Liver (tissue), 3 donors: ENCODE data around the gene UGCG.

Experiments used
- EGR1 ChIP-seq, 2 donors: IDR thresholded peaks; 2 replicates each; pipeline ENCODE4 v1.6.1; 2016 to 2018; ENCODE audit warnings: antibody characterized with exemption in 2 of 2, low read depth in 2 of 2
- GABPA ChIP-seq, 2 donors: IDR thresholded peaks in 1 of 2; conservative IDR thresholded peaks in 1 of 2; 2 replicates each; pipeline ENCODE4 v1.6.1; 2016; ENCODE audit warnings: antibody characterized with exemption in 2 of 2, mild to moderate bottlenecking in 1 of 2, moderate library complexity in 1 of 2
- HNF4A ChIP-seq, 2 donors: conservative IDR thresholded peaks; 2 replicates each; pipeline ENCODE4 v1.6.1; 2016; ENCODE audit warnings: antibody characterized with exemption in 2 of 2, mild to moderate bottlenecking in 2 of 2
- JUND ChIP-seq, 2 donors: IDR thresholded peaks; 2 replicates each; pipeline ENCODE4 v1.6.1; 2016; ENCODE audit warnings: antibody characterized with exemption in 2 of 2
- RAD21 ChIP-seq, 2 donors: IDR thresholded peaks; 2 replicates each; pipeline ENCODE4 v1.6.1; 2016; ENCODE audit warnings: antibody characterized with exemption in 2 of 2, mild to moderate bottlenecking in 2 of 2
- RXRA ChIP-seq, 2 donors: IDR thresholded peaks; 2 replicates each; pipeline ENCODE4 v1.6.1; 2017 to 2018; ENCODE audit warnings: antibody characterized with exemption in 2 of 2, mild to moderate bottlenecking in 1 of 2
- SP1 ChIP-seq: IDR thresholded peaks from 2 replicates; pipeline ENCODE4 v1.6.1; 2018; ENCODE audit warnings: antibody characterized with exemption, mild to moderate bottlenecking
- TAF1 ChIP-seq: conservative IDR thresholded peaks from 2 replicates; pipeline ENCODE4 v1.6.1; 2016; ENCODE audit warnings: antibody characterized with exemption, mild to moderate bottlenecking
- YY1 ChIP-seq: IDR thresholded peaks from 2 replicates; pipeline ENCODE4 v1.6.1; 2016; ENCODE audit warnings: antibody characterized with exemption, mild to moderate bottlenecking
- TF ChIP-seq, protein P1 (sequence below): fragments of 150-350 bp; IDR thresholded peaks from 2 replicates; pipeline ENCODE4 v1.5.1; 2017; ENCODE audit warnings: improper control_type of control experiment, low read depth, low read length; ENCODE audit not compliant: missing input control
- TF ChIP-seq, protein P2 (sequence below): IDR thresholded peaks from 2 replicates; pipeline ENCODE4 v1.6.1; 2016; ENCODE audit warnings: antibody characterized with exemption
- TF ChIP-seq, protein P3 (sequence below): IDR thresholded peaks from 2 replicates; pipeline ENCODE4 v1.6.1; 2016; ENCODE audit warnings: antibody characterized with exemption
- TF ChIP-seq, protein P4 (sequence below): IDR thresholded peaks from 2 replicates; pipeline ENCODE4 v1.6.1; 2016; ENCODE audit warnings: antibody characterized with exemption, mild to moderate bottlenecking
- TF ChIP-seq, protein P5 (sequence below): IDR thresholded peaks from 2 replicates; pipeline ENCODE4 v1.6.1; 2016; ENCODE audit warnings: antibody characterized with exemption
- donor health status: healthy.
- donor health status: healthy.

DNA sequence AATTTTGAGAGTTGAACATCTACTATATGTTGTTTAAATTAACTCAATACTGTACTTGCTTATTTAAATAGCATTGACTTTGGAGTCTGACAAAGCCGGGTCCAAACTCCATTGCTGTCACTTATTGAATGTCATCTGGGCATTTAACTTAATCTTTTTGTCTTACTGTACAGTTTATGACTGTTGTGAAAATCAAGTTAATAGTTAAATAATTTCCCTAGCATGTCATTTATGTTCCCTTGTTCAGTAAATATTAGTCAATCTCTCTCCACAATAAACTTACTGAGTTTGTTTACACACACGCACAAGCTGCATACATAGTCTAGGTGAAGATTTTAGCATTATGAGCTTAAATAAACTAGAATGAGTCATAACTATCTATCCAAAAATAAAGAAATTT is 6.3 kb upstream of the UGCG start:
- TF ChIP-seq, protein P1, sequence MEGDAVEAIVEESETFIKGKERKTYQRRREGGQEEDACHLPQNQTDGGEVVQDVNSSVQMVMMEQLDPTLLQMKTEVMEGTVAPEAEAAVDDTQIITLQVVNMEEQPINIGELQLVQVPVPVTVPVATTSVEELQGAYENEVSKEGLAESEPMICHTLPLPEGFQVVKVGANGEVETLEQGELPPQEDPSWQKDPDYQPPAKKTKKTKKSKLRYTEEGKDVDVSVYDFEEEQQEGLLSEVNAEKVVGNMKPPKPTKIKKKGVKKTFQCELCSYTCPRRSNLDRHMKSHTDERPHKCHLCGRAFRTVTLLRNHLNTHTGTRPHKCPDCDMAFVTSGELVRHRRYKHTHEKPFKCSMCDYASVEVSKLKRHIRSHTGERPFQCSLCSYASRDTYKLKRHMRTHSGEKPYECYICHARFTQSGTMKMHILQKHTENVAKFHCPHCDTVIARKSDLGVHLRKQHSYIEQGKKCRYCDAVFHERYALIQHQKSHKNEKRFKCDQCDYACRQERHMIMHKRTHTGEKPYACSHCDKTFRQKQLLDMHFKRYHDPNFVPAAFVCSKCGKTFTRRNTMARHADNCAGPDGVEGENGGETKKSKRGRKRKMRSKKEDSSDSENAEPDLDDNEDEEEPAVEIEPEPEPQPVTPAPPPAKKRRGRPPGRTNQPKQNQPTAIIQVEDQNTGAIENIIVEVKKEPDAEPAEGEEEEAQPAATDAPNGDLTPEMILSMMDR: no peak
- TF ChIP-seq, protein P2, sequence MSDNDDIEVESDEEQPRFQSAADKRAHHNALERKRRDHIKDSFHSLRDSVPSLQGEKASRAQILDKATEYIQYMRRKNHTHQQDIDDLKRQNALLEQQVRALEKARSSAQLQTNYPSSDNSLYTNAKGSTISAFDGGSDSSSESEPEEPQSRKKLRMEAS: no peak
- TF ChIP-seq, protein P3, sequence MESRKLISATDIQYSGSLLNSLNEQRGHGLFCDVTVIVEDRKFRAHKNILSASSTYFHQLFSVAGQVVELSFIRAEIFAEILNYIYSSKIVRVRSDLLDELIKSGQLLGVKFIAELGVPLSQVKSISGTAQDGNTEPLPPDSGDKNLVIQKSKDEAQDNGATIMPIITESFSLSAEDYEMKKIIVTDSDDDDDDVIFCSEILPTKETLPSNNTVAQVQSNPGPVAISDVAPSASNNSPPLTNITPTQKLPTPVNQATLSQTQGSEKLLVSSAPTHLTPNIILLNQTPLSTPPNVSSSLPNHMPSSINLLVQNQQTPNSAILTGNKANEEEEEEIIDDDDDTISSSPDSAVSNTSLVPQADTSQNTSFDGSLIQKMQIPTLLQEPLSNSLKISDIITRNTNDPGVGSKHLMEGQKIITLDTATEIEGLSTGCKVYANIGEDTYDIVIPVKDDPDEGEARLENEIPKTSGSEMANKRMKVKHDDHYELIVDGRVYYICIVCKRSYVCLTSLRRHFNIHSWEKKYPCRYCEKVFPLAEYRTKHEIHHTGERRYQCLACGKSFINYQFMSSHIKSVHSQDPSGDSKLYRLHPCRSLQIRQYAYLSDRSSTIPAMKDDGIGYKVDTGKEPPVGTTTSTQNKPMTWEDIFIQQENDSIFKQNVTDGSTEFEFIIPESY: no peak
- TF ChIP-seq GABPA (IDR thresholded peaks at IDR 0.05 in 1 of 2, conservative IDR thresholded peaks at IDR 0.05 in 1 of 2) (no peak), YY1 (no peak), TAF1 (no peak), SP1 (no peak), RAD21 (IDR thresholded peaks at IDR 0.05) (no peak), EGR1 (IDR thresholded peaks at IDR 0.05; ENCODE audit: low read depth in 2 of 2) (no peak), JUND (IDR thresholded peaks at IDR 0.05) (no peak), RXRA (IDR thresholded peaks at IDR 0.05) (no peak), HNF4A (conservative IDR thresholded peaks at IDR 0.05) (no peak)
- TF ChIP-seq, protein P4, sequence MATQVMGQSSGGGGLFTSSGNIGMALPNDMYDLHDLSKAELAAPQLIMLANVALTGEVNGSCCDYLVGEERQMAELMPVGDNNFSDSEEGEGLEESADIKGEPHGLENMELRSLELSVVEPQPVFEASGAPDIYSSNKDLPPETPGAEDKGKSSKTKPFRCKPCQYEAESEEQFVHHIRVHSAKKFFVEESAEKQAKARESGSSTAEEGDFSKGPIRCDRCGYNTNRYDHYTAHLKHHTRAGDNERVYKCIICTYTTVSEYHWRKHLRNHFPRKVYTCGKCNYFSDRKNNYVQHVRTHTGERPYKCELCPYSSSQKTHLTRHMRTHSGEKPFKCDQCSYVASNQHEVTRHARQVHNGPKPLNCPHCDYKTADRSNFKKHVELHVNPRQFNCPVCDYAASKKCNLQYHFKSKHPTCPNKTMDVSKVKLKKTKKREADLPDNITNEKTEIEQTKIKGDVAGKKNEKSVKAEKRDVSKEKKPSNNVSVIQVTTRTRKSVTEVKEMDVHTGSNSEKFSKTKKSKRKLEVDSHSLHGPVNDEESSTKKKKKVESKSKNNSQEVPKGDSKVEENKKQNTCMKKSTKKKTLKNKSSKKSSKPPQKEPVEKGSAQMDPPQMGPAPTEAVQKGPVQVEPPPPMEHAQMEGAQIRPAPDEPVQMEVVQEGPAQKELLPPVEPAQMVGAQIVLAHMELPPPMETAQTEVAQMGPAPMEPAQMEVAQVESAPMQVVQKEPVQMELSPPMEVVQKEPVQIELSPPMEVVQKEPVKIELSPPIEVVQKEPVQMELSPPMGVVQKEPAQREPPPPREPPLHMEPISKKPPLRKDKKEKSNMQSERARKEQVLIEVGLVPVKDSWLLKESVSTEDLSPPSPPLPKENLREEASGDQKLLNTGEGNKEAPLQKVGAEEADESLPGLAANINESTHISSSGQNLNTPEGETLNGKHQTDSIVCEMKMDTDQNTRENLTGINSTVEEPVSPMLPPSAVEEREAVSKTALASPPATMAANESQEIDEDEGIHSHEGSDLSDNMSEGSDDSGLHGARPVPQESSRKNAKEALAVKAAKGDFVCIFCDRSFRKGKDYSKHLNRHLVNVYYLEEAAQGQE: no peak
- TF ChIP-seq, protein P5, sequence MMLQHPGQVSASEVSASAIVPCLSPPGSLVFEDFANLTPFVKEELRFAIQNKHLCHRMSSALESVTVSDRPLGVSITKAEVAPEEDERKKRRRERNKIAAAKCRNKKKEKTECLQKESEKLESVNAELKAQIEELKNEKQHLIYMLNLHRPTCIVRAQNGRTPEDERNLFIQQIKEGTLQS: no peak
